HepG2 (cell line): ENCODE results near the gene ALDH3B2.
A peak's percentile ranks its signal among the peaks of the same experiment; 100 is the strongest.

Experiments used
- EZH2 ChIP-seq: conservative IDR thresholded peaks from 2 replicates; pipeline ENCODE4 v1.6.1; 2012; ENCODE audit warnings: mild to moderate bottlenecking, low read depth, low read length, moderate library complexity
- MAF1 ChIP-seq: sonication (generic); formaldehyde crosslinking; IDR thresholded peaks from 2 replicates; pipeline ENCODE4 v1.5.0; 2020; ENCODE audit warnings: missing genetic modification reagents, borderline replicate concordance
- REPIN1 ChIP-seq: sonication (generic); formaldehyde crosslinking; IDR thresholded peaks from 2 replicates; pipeline ENCODE4 v1.8.0; 2022; ENCODE audit warnings: missing genetic modification reagents, low read depth, mild to moderate bottlenecking, borderline replicate concordance
- SP1 ChIP-seq, 2 experiments: fragments of 450-650 bp in 1 of 2; sonication (generic) in 1 of 2; formaldehyde crosslinking in 1 of 2; IDR thresholded peaks; 2 replicates each; pipeline versions ENCODE4 v1.4.0 to v1.6.1; 2016 to 2020; ENCODE audit warnings: missing genetic modification reagents in 1 of 2
- TRIM24 ChIP-seq: sonication (generic); formaldehyde crosslinking; IDR thresholded peaks from 2 replicates; pipeline ENCODE4 v1.8.0; 2022; ENCODE audit warnings: mild to moderate bottlenecking, missing genetic modification reagents
- TF ChIP-seq, protein P1 (sequence below): sonication (generic); formaldehyde crosslinking; IDR thresholded peaks from 2 replicates; pipeline ENCODE4 v1.4.0; 2020; ENCODE audit warnings: missing genetic modification reagents, low read depth, mild to moderate bottlenecking, borderline replicate concordance
- TF ChIP-seq, protein P2 (sequence below): sonication (generic); formaldehyde crosslinking; IDR thresholded peaks from 2 replicates; pipeline ENCODE4 v1.8.1; 2023; ENCODE audit warnings: missing genetic modification reagents, inconsistent platforms, borderline replicate concordance
- TF ChIP-seq, protein P3 (sequence below): sonication (generic); formaldehyde crosslinking; IDR thresholded peaks from 2 replicates; pipeline ENCODE4 v1.4.0; 2020; ENCODE audit warnings: missing genetic modification reagents, mild to moderate bottlenecking, borderline replicate concordance
- TF ChIP-seq, protein P4 (sequence below), 2 experiments: sonication (generic) in 1 of 2; formaldehyde crosslinking in 1 of 2; IDR thresholded peaks; 2 replicates each; pipeline versions ENCODE4 v1.4.0 to v1.6.1; 2018 to 2020; ENCODE audit warnings: missing genetic modification reagents in 2 of 2, borderline replicate concordance in 1 of 2, low read depth in 1 of 2, mild to moderate bottlenecking in 1 of 2, missing biosample characterization in 1 of 2
- TF ChIP-seq, protein P5 (sequence below): sonication (generic); formaldehyde crosslinking; IDR thresholded peaks from 2 replicates; pipeline ENCODE4 v1.4.0; 2020; ENCODE audit warnings: missing genetic modification reagents

DNA sequence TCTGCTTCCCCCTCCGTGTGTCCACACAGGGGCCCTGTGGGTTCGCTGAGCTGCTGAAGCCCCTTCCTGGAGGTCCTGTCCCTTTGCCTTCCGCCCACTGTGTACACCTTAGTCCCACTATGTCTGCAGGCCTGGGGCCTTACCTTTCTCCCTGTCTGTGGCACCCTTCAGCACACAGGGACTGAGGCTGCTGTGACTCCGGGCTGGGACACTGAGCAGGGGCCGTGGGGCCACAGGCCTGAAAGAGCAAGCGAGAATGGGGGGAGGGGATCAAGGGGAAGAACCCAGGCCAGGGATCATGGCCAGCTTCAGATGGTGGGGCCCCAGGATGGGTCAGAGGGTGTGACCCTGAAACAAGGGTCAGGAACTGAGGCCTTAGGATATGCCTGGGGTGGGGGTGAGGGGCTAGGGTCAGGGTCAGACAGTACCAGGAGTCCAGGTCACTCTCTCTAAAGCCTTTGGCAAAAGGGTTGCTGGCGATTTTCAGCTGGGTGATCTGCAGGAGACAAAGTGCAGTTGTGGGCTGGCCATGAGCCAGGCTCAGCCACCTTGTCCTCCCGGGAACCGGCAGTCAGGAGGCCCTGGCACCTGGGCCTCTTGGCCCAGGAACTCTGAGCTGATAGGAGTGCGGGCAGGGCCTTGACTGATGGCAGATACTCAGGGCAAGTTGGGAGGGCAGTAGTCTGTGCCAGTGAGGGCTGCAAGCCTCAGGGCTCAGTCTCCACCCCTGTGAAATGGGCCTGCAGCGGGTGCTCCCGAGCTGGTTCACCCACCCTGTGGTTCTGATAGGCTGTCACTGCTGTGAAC, 42.0 kb downstream of the ALDH3B2 start:
- TF ChIP-seq TRIM24 = no peak
- TF ChIP-seq, protein P1, sequence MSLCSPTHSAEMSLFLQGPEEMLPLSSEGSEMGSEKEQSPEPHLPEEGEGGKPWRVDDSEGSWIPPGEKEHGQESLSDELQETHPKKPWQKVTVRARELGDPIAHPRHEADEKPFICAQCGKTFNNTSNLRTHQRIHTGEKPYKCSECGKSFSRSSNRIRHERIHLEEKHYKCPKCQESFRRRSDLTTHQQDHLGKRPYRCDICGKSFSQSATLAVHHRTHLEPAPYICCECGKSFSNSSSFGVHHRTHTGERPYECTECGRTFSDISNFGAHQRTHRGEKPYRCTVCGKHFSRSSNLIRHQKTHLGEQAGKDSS (CRISPR knock-in tag) = no peak
- TF ChIP-seq SP1 (IDR thresholded peaks at IDR 0.05) = no peak
- TF ChIP-seq SP1 (CRISPR knock-in tag; IDR thresholded peaks at IDR 0.05) = no peak
- TF ChIP-seq, protein P2, sequence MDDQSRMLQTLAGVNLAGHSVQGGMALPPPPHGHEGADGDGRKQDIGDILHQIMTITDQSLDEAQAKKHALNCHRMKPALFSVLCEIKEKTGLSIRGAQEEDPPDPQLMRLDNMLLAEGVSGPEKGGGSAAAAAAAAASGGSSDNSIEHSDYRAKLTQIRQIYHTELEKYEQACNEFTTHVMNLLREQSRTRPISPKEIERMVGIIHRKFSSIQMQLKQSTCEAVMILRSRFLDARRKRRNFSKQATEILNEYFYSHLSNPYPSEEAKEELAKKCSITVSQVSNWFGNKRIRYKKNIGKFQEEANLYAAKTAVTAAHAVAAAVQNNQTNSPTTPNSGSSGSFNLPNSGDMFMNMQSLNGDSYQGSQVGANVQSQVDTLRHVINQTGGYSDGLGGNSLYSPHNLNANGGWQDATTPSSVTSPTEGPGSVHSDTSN (CRISPR knock-in tag) = no peak
- TF ChIP-seq, protein P3, sequence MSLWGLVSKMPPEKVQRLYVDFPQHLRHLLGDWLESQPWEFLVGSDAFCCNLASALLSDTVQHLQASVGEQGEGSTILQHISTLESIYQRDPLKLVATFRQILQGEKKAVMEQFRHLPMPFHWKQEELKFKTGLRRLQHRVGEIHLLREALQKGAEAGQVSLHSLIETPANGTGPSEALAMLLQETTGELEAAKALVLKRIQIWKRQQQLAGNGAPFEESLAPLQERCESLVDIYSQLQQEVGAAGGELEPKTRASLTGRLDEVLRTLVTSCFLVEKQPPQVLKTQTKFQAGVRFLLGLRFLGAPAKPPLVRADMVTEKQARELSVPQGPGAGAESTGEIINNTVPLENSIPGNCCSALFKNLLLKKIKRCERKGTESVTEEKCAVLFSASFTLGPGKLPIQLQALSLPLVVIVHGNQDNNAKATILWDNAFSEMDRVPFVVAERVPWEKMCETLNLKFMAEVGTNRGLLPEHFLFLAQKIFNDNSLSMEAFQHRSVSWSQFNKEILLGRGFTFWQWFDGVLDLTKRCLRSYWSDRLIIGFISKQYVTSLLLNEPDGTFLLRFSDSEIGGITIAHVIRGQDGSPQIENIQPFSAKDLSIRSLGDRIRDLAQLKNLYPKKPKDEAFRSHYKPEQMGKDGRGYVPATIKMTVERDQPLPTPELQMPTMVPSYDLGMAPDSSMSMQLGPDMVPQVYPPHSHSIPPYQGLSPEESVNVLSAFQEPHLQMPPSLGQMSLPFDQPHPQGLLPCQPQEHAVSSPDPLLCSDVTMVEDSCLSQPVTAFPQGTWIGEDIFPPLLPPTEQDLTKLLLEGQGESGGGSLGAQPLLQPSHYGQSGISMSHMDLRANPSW = no peak
- TF ChIP-seq, protein P4, sequence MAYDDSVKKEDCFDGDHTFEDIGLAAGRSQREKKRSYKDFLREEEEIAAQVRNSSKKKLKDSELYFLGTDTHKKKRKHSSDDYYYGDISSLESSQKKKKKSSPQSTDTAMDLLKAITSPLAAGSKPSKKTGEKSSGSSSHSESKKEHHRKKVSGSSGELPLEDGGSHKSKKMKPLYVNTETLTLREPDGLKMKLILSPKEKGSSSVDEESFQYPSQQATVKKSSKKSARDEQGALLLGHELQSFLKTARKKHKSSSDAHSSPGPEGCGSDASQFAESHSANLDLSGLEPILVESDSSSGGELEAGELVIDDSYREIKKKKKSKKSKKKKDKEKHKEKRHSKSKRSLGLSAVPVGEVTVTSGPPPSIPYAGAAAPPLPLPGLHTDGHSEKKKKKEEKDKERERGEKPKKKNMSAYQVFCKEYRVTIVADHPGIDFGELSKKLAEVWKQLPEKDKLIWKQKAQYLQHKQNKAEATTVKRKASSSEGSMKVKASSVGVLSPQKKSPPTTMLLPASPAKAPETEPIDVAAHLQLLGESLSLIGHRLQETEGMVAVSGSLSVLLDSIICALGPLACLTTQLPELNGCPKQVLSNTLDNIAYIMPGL (CRISPR knock-in tag; IDR thresholded peaks at IDR 0.05; ENCODE audit: borderline replicate concordance in 1 of 2, low read depth in 1 of 2) = peak in 1 of 2 experiments; percentile 70; a peak in 2 of 4 replicates
- TF ChIP-seq MAF1 (CRISPR knock-in tag) = no peak
- TF ChIP-seq, protein P5, sequence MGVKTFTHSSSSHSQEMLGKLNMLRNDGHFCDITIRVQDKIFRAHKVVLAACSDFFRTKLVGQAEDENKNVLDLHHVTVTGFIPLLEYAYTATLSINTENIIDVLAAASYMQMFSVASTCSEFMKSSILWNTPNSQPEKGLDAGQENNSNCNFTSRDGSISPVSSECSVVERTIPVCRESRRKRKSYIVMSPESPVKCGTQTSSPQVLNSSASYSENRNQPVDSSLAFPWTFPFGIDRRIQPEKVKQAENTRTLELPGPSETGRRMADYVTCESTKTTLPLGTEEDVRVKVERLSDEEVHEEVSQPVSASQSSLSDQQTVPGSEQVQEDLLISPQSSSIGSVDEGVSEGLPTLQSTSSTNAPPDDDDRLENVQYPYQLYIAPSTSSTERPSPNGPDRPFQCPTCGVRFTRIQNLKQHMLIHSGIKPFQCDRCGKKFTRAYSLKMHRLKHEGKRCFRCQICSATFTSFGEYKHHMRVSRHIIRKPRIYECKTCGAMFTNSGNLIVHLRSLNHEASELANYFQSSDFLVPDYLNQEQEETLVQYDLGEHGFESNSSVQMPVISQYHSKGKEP = no peak
- peak; percentile 81; the same call in 1 of the 2 replicates for TF ChIP-seq REPIN1 (CRISPR knock-in tag)
- TF ChIP-seq EZH2 = no peak
